CD4-positive, alpha-beta T cell (primary cell): ENCODE results near the gene RHBDL3. TPM values are rescaled to one million over a fixed set of nuclear protein-coding genes. Genes with fewer than 3 reads are reported as not detected.

Experiments
- ATAC-seq: fragments of 200-7000 bp; cut with Tn5 transposase; one replicate; pipeline ENCODE4 v1.10.0; 2022; ENCODE audit warnings: mild to moderate bottlenecking; ENCODE audit not compliant: poor library complexity
- CTCF ChIA-PET: fragments of 350-600 bp; sonication (Branson Sonifier 250); formaldehyde crosslinking; loops from one replicate; lab custom pipeline; 2021; ENCODE audit warnings: antibody characterized with exemption, inconsistent platforms; lab: Charles Lee
- POLR2A ChIA-PET: fragments of 350-600 bp; sonication (Branson Sonifier 250); formaldehyde crosslinking; loops from one replicate; lab custom pipeline; 2021; ENCODE audit warnings: antibody characterized with exemption, inconsistent platforms; lab: Charles Lee
- DNase-seq, 14 experiments: peaks; one replicate each; pipeline ENCODE4 v3.0.0-alpha.2; 2013 to 2020; ENCODE audit warnings: mixed read lengths in 2 of 14
- H3K27ac ChIP-seq, 2 donors: one replicate each; pipeline versions ENCODE4 v1.5.1 to v1.7.0; 2013; ENCODE audit warnings: low read length in 2 of 2, low read depth in 1 of 2, mild to moderate bottlenecking in 1 of 2
- H3K27me3 ChIP-seq, 2 experiments: 1 replicate in 1 of 2; 2 replicates in 1 of 2; pipeline versions ENCODE4 v1.6.1 to v1.7.0; 2013; ENCODE audit warnings: low read length in 2 of 2, control low read depth in 1 of 2, mild to moderate bottlenecking in 1 of 2, moderate library complexity in 1 of 2; ENCODE audit not compliant: insufficient read depth in 2 of 2, control insufficient read depth in 1 of 2
- H3K36me3 ChIP-seq: one replicate; pipeline ENCODE4 v1.6.1; 2013; ENCODE audit warnings: low read length, control low read depth; ENCODE audit not compliant: insufficient read depth
- H3K4me1 ChIP-seq: one replicate; pipeline ENCODE4 v1.6.1; 2013; ENCODE audit warnings: low read length, control low read depth; ENCODE audit not compliant: insufficient read depth
- H3K4me3 ChIP-seq: one replicate; pipeline ENCODE4 v1.5.1; 2013; ENCODE audit warnings: mild to moderate bottlenecking, low read length, moderate library complexity
- H3K9me3 ChIP-seq, 2 experiments: 1 replicate in 1 of 2; 2 replicates in 1 of 2; pipeline versions ENCODE4 v1.6.1 to v1.7.0; 2013; ENCODE audit warnings: low read length in 2 of 2, mild to moderate bottlenecking in 2 of 2, control low read depth in 1 of 2, moderate library complexity in 1 of 2; ENCODE audit not compliant: control insufficient read depth in 1 of 2, insufficient read depth in 1 of 2
- H3K27ac Mint-ChIP-seq: one replicate; pipeline ENCODE4 v1.8.0; 2020; ENCODE audit warnings: mixed read lengths
- H3K27me3 Mint-ChIP-seq: one replicate; pipeline ENCODE4 v1.8.0; 2021; ENCODE audit warnings: mixed read lengths
- H3K36me3 Mint-ChIP-seq: one replicate; pipeline ENCODE4 v1.8.0; 2021; ENCODE audit warnings: low read depth, mixed read lengths
- H3K4me1 Mint-ChIP-seq: one replicate; pipeline ENCODE4 v1.8.0; 2021; ENCODE audit warnings: low read depth, mixed read lengths
- H3K4me3 Mint-ChIP-seq: one replicate; pipeline ENCODE4 v1.8.0; 2020; ENCODE audit warnings: mild to moderate bottlenecking, mixed read lengths
- H3K9me3 Mint-ChIP-seq: one replicate; pipeline ENCODE4 v1.8.0; 2020; ENCODE audit warnings: mixed read lengths
- CTCF ChIP-seq: fragments of 200-600 bp; IDR thresholded peaks from one replicate; pipeline ENCODE4 v1.8.0; 2022; ENCODE audit warnings: antibody characterized with exemption, mild to moderate bottlenecking
- intact Hi-C, 2 experiments: fragments of 100-400 bp; cut with DNase I in 1 of 2; cut with micrococcal nuclease in 1 of 2; formaldehyde crosslinking; loops; one replicate each; pipeline versions ENCODE4 v1.15.1 to v1.9.0; 2023 to 2025; cut with DNase I, micrococcal nuclease
- total RNA-seq, 174 experiments: library from RNA in 2 of 174; stranded (reverse) in 2 of 174; gene quantifications; one replicate each; pipeline ENCODE4 v1.2.3 and lab custom pipeline; 2021 to 2026

Gene RHBDL3
- total RNA-seq, 2 experiments from 2014 or later = 0.08 TPM; not detected in 1

- Histone ChIP-seq H3K27me3 (no peaks in the 10 kb centered on the region), H3K27ac (peak within 1 kb of the TSS; percentile 58 to 62), H3K36me3 (peaks cover 15% of the 10 kb centered on the region), H3K4me1 (peaks cover 19% of the 10 kb centered on the region), H3K9me3 (no peaks in the 10 kb centered on the region), H3K4me3 (peak within 1 kb of the TSS; percentile 67)
- Mint-ChIP-seq H3K4me3 (peak within 1 kb of the TSS; percentile 99), H3K9me3 (no peaks in the 10 kb centered on the region), H3K27me3 (no peaks in the 10 kb centered on the region), H3K27ac (peak within 1 kb of the TSS; percentile 91), H3K36me3 (peaks cover 30% of the 10 kb centered on the region), H3K4me1 (peaks cover 28% of the 10 kb centered on the region)
- peak; percentile 92 for ATAC-seq
- ChIA-PET CTCF (interaction anchor here (2.1 kb wide), 1 partner anchor 9 kb away, joined by 7 read pairs; the partner anchor contains the start of gene ZNF207), POLR2A (interaction anchor here (0.6 to 3.7 kb wide), 3 partner anchors 9 to 145 kb away, joined by 3 to 33 read pairs (median 4); partner anchors contain the start of genes CDK5R1 and ZNF207)
- TF ChIP-seq CTCF = no peak
- intact Hi-C loops = loop anchor here in 1 of 2 experiments (5.0 to 10.0 kb wide), 3 partner anchors 337 to 535 kb away; partner anchors contain the start of genes LRRC37B and MYO1D
- DNase-seq = peak; percentile 69 to 87 (median 78)
Measured at GRCh38 chr17:32341857-32342602, 76.4 kb downstream of the RHBDL3 start, which contains the start of gene C17orf75. Gene C17orf75 (minus strand): TSS chr17:32342173. CDS start chr17:32342139, 34 bp downstream.

- Histone ChIP-seq H3K27ac (peak overlapping the region; percentile 25 to 58), H3K4me3 (no peak overlapping the region), H3K4me1 (peaks cover 19% of the 10 kb centered on the region), H3K36me3 (peaks cover 9% of the 10 kb centered on the region), H3K27me3 (no peaks in the 10 kb centered on the region), H3K9me3 (no peaks in the 10 kb centered on the region)
- ATAC-seq (no peak), DNase-seq (no peak)
- peaks cover 28% of the 10 kb centered on the region for H3K4me1 Mint-ChIP-seq
- ChIA-PET CTCF (interaction anchor here (2.1 kb wide), 1 partner anchor 8 kb away, joined by 7 read pairs; the partner anchor contains the start of gene ZNF207), POLR2A (interaction anchor here (3.7 kb wide), 1 partner anchor 8 kb away, joined by 33 read pairs; the partner anchor contains the start of gene ZNF207)
- H3K9me3 Mint-ChIP-seq = no peaks in the 10 kb centered on the region
- TF ChIP-seq CTCF = no peak
- H3K27ac Mint-ChIP-seq = peak overlapping the region; percentile 91
- intact Hi-C loops = loop anchor here in 1 of 2 experiments (5.0 to 10.0 kb wide), 3 partner anchors 338 to 535 kb away; partner anchors contain the start of genes LRRC37B and MYO1D
- peak overlapping the region; percentile 99 for H3K4me3 Mint-ChIP-seq
- no peaks in the 10 kb centered on the region for H3K27me3 Mint-ChIP-seq
- H3K36me3 Mint-ChIP-seq = peaks cover 28% of the 10 kb centered on the region
Measured at GRCh38 chr17:32342603-32343325, 77.1 kb downstream of the RHBDL3 start.

GRCh38 chr17:32345951-32346600 lies 80.4 kb downstream of the RHBDL3 start:
- H3K27me3 ChIP-seq = no peaks in the 10 kb centered on the region
- no peak for TF ChIP-seq CTCF
- H3K9me3 ChIP-seq = no peaks in the 10 kb centered on the region
- peaks cover 24% of the 10 kb centered on the region for H3K4me1 ChIP-seq
- H3K4me3 ChIP-seq = no peak overlapping the region
- H3K27me3 Mint-ChIP-seq = no peaks in the 10 kb centered on the region
- intact Hi-C loops = loop anchor here in 1 of 2 experiments (10.0 kb wide), 1 partner anchor 341 kb away; the partner anchor contains the start of gene LRRC37B
- CTCF ChIA-PET = no interaction called here
- DNase-seq (no peak), ATAC-seq (no peak)
- no peaks in the 10 kb centered on the region for H3K9me3 Mint-ChIP-seq
- no peak overlapping the region for H3K4me3 Mint-ChIP-seq
- peaks cover 33% of the 10 kb centered on the region for H3K4me1 Mint-ChIP-seq
- H3K27ac Mint-ChIP-seq = no peak overlapping the region
- POLR2A ChIA-PET = no interaction called here
- H3K36me3 ChIP-seq = no peaks in the 10 kb centered on the region
- peaks cover 22% of the 10 kb centered on the region for H3K36me3 Mint-ChIP-seq
- no peak overlapping the region for H3K27ac ChIP-seq
